HG02870 (cell line): ENCODE measurements around the gene CILP.
"Not testable (repeated sequence)": the region's sequence is repeated elsewhere in the genome, so short reads cannot be mapped to it uniquely, and the experiment has no call there.

Source experiments
- ATAC-seq: cut with Tn5 transposase; IDR thresholded peaks from one replicate; pipeline ENCODE4 v1.9.1; 2021; ENCODE audit warnings: mild to moderate bottlenecking, moderate library complexity; ENCODE audit not compliant: unreplicated experiment

The CILP gene

GRCh38 chr15:65197337-65197645 is 14.0 kb downstream of the CILP start:
- ATAC-seq = no peak

GRCh38 chr15:65196637-65197336 is 14.5 kb downstream of the CILP start:
- no peak for ATAC-seq

- ATAC-seq = no peak
These were observed 15.7 kb downstream of the CILP start for GRCh38 chr15:65195548-65195923.

- no peak for ATAC-seq
These were observed 16.3 kb downstream of the CILP start for GRCh38 chr15:65194826-65195547.

- ATAC-seq = no peak
These were observed 19.3 kb downstream of the CILP start for GRCh38 chr15:65192016-65192415.

GRCh38 chr15:65189102-65189740 is 22.1 kb downstream of the CILP start:
- ATAC-seq = no peak

- ATAC-seq = not testable (repeated sequence)
These were observed 22.8 kb downstream of the CILP start for GRCh38 chr15:65188472-65188871.

GRCh38 chr15:65184868-65185717 is 26.2 kb downstream of the CILP start, which contains the start of gene CLPX:
TSS of gene CLPX (minus strand) at chr15:65185342. CDS start at chr15:65185153, 189 bp downstream.
- peak; percentile 62 for ATAC-seq

- peak; percentile 21 for ATAC-seq
These were observed 26.9 kb downstream of the CILP start for GRCh38 chr15:65184305-65184867.

- ATAC-seq = no peak
These were observed 27.5 kb downstream of the CILP start for GRCh38 chr15:65183865-65184159.

GRCh38 chr15:65182538-65182937 is 28.7 kb downstream of the CILP start:
- ATAC-seq = no peak

- not testable (repeated sequence) for ATAC-seq
These were observed 29.5 kb downstream of the CILP start for GRCh38 chr15:65181582-65182353.

- no peak for ATAC-seq
These were observed 31.1 kb downstream of the CILP start for GRCh38 chr15:65180167-65180566.

GRCh38 chr15:65177901-65178300 is 33.4 kb downstream of the CILP start:
- no peak for ATAC-seq

GRCh38 chr15:65176056-65176455 is 35.2 kb downstream of the CILP start:
- ATAC-seq = no peak

- ATAC-seq = no peak
These were observed 35.8 kb downstream of the CILP start for GRCh38 chr15:65175511-65175910.

GRCh38 chr15:65174509-65174908 is 36.8 kb downstream of the CILP start:
- no peak for ATAC-seq

- ATAC-seq = no peak
These were observed 38.7 kb downstream of the CILP start for GRCh38 chr15:65172531-65172930.

- ATAC-seq = no peak
These were observed 39.8 kb downstream of the CILP start for GRCh38 chr15:65171428-65171827.

- ATAC-seq = no peak
These were observed 45.4 kb downstream of the CILP start for GRCh38 chr15:65165875-65166274.
